PC-3 (cell line): ENCODE measurements around the gene CMBL. TPM values are rescaled to one million over a fixed set of nuclear protein-coding genes. Genes with fewer than 3 reads are reported as not detected.

Experiments
- ATAC-seq: fragments of 200-7000 bp; cut with Tn5 transposase; 2 replicates; pipeline ENCODE4 v1.9.1; 2020; ENCODE audit warnings: mild to moderate bottlenecking, moderate library complexity
- BruUV-seq: library from RNA; stranded (reverse); fragments of 400-500 nt; replicated peaks from 2 replicates; lab custom pipeline; 2021; lab: Mats Ljungman, UMichigan
- CTCF ChIA-PET: fragments of 300-600 bp; sonication (Branson Sonifier 250); formaldehyde crosslinking; loops from one replicate; lab custom pipeline; 2022; ENCODE audit warnings: antibody characterized with exemption; lab: Charles Lee
- POLR2A ChIA-PET: fragments of 300-600 bp; sonication (Branson Sonifier 250); formaldehyde crosslinking; loops from one replicate; lab custom pipeline; 2022; ENCODE audit warnings: antibody characterized with exemption; ENCODE audit not compliant: unreplicated experiment; lab: Charles Lee
- DNase-seq: peaks from one replicate; pipeline ENCODE4 v3.0.0-alpha.2; 2015
- H2AFZ ChIP-seq: fragments of 300-600 bp; sonication (generic); 2 replicates; pipeline ENCODE4 v1.6.0; 2016; ENCODE audit warnings: antibody characterized with exemption, low read length
- H3F3A ChIP-seq: fragments of 300-600 bp; sonication (generic); one replicate; pipeline ENCODE4 v1.6.0; 2017; ENCODE audit warnings: antibody characterized with exemption, low read length, control low read depth, mild to moderate bottlenecking; ENCODE audit not compliant: unreplicated experiment
- H3K27ac ChIP-seq: fragments of 300-600 bp; sonication (generic); 2 replicates; pipeline ENCODE4 v1.5.1; 2016; ENCODE audit warnings: mild to moderate bottlenecking, low read length
- H3K27me3 ChIP-seq: fragments of 300-600 bp; sonication (generic); 2 replicates; pipeline ENCODE4 v1.6.1; 2016; ENCODE audit warnings: low read length, mixed read lengths
- H3K36me3 ChIP-seq: fragments of 300-600 bp; sonication (generic); 2 replicates; pipeline ENCODE4 v1.6.1; 2016; ENCODE audit warnings: low read depth, mixed run types, low read length, mixed read lengths
- H3K4me1 ChIP-seq: fragments of 300-600 bp; sonication (generic); 2 replicates; pipeline ENCODE4 v1.5.1; 2016; ENCODE audit warnings: low read length; ENCODE audit not compliant: insufficient read depth
- H3K4me2 ChIP-seq: fragments of 300-600 bp; sonication (generic); 2 replicates; pipeline ENCODE4 v1.6.0; 2016; ENCODE audit warnings: low read length
- H3K4me3 ChIP-seq: fragments of 300-600 bp; sonication (generic); 2 replicates; pipeline ENCODE4 v1.5.1; 2016; ENCODE audit warnings: mild to moderate bottlenecking, low read length, mixed read lengths
- H3K79me2 ChIP-seq: fragments of 300-600 bp; sonication (generic); 2 replicates; pipeline ENCODE4 v1.6.1; 2017; ENCODE audit warnings: low read length, mixed read lengths
- H3K9ac ChIP-seq: fragments of 300-600 bp; sonication (generic); 2 replicates; pipeline ENCODE4 v1.6.0; 2016; ENCODE audit warnings: mild to moderate bottlenecking, low read length
- H3K9me2 ChIP-seq: fragments of 300-600 bp; sonication (generic); replicated peaks from 2 replicates; pipeline ENCODE4 v1.6.1; 2016; ENCODE audit warnings: mixed run types, low read length, mixed read lengths
- H3K9me3 ChIP-seq: fragments of 300-600 bp; sonication (generic); 2 replicates; pipeline ENCODE4 v1.6.1; 2016; ENCODE audit warnings: low read length, mixed read lengths
- H4K20me1 ChIP-seq: fragments of 300-600 bp; sonication (generic); 2 replicates; pipeline ENCODE4 v1.6.1; 2016; ENCODE audit warnings: low read length, mixed read lengths
- EZH2 ChIP-seq: fragments of 300-600 bp; sonication (generic); IDR thresholded peaks from one replicate; pipeline ENCODE4 v1.6.1; 2017; ENCODE audit warnings: antibody characterized with exemption, mild to moderate bottlenecking, low read length; ENCODE audit not compliant: unreplicated experiment
- EZH2phosphoT487 ChIP-seq: fragments of 300-600 bp; sonication (generic); IDR thresholded peaks from 2 replicates; pipeline ENCODE4 v1.6.1; 2018; ENCODE audit warnings: mild to moderate bottlenecking, antibody characterized with exemption, low read length, borderline replicate concordance
- intact Hi-C: fragments of 100-400 bp; cut with micrococcal nuclease; formaldehyde crosslinking; loops from 2 replicates; pipeline ENCODE4 v1.9.0; 2023
- total RNA-seq: library from RNA; depleted of rRNA; stranded (reverse); fragments of >200 nt; gene quantifications from 2 replicates; pipeline ENCODE4 v1.2.3, GENCODE V29; 2014
- TF ChIP-seq, protein P1 (sequence below): fragments of 300-600 bp; sonication (generic); conservative IDR thresholded peaks from 2 replicates; pipeline ENCODE4 v1.5.1; 2017; ENCODE audit warnings: antibody characterized with exemption, low read depth, mild to moderate bottlenecking, low read length

Gene CMBL
- total RNA-seq, 1 experiment from 2014 or later, result 35.7 TPM

DNA sequence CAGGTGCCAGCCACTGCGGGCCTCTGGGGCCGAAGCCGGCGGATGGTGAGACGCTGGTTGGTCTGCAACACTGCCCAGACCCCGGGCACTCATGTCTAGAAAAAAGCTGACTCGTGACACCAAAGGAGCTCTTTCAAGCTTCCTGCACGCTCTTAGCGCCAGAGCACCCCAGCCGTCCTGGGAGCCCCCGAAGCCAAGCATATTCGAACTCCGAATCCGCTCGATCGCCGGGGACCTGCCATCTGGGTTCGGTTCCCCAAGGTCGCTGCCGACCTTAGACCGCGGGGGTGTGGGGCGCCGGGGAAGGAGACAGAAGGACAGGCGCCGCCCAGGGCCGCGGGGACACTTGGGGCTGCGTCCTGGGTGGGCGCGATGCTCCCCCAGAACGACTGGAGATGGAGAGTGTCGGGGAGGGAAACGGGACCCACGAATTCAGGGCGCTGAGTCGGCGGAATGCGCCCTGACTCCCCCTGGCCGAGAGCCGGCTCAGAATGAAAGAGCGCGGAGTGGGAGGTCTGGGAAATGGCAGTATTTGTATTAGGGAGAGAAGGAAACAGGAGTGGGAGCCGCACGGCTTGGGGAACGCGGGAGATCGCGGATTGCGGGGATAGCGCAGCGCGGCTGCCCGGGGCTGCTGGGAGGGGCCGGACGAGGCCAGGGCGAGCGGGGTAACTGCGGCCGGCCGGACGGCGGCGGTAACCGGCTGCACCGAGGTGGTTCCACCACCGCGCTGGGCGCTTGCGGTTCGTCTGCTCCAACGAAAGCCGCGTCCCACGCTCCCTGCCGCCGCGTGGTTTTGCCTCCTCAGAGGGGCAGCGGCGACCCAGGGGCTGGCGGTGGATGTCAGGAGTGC lies 25.7 kb upstream of the CMBL start:
- Histone ChIP-seq H3K9me3 (no peaks in the 10 kb centered on the region), H3K27me3 (no peaks in the 10 kb centered on the region), H3K9me2 (no peaks in the 10 kb centered on the region; the same call in 1 of the 2 replicates), H3K27ac (no peak overlapping the region), H3K36me3 (no peaks in the 10 kb centered on the region), H3K9ac (peak overlapping the region; percentile 12), H3K79me2 (no peaks in the 10 kb centered on the region), H3K4me1 (peaks cover 30% of the 10 kb centered on the region), H2AFZ (peak overlapping the region; percentile 93), H3F3A (no peaks in the 10 kb centered on the region), H4K20me1 (no peaks in the 10 kb centered on the region), H3K4me3 (peak overlapping the region; percentile 66), H3K4me2 (peak overlapping the region; percentile 83)
- intact Hi-C loops, result no loop called here
- no TSS peak for BruUV-seq
- POLR2A ChIA-PET, result no interaction called here
- ATAC-seq (peak; percentile 71), DNase-seq (peak; percentile 52)
- CTCF ChIA-PET, result no interaction called here
- TF ChIP-seq EZH2phosphoT487 (no peak), EZH2 (no peak)
- TF ChIP-seq, protein P1, sequence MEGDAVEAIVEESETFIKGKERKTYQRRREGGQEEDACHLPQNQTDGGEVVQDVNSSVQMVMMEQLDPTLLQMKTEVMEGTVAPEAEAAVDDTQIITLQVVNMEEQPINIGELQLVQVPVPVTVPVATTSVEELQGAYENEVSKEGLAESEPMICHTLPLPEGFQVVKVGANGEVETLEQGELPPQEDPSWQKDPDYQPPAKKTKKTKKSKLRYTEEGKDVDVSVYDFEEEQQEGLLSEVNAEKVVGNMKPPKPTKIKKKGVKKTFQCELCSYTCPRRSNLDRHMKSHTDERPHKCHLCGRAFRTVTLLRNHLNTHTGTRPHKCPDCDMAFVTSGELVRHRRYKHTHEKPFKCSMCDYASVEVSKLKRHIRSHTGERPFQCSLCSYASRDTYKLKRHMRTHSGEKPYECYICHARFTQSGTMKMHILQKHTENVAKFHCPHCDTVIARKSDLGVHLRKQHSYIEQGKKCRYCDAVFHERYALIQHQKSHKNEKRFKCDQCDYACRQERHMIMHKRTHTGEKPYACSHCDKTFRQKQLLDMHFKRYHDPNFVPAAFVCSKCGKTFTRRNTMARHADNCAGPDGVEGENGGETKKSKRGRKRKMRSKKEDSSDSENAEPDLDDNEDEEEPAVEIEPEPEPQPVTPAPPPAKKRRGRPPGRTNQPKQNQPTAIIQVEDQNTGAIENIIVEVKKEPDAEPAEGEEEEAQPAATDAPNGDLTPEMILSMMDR, result no peak; the same call in 1 of the 2 replicates

DNA sequence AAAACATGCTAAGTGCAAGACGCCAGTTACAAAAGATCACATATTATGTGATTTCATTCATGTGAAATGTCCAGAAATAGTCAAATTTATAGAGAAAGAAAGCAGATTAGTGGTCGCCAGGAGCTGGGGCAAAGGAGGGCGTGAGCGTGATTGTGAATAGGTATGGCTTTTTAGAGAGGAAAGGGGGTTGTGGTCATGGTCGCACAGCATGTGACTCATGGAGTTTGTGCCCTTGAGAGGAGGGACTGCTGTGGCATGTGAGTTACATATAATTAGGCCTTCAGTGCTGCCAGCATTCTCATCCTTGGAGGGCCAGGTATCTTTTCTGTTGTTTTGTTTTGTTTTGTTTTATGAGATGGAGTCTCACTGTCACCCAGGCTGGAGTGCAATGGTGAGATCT lies 24.6 kb upstream of the CMBL start:
- ChIA-PET POLR2A (no interaction called here), CTCF (no interaction called here)
- no peak for ATAC-seq

More for the DNA sequence above, 24.6 kb upstream of the CMBL start:
- no peaks in the 10 kb centered on the region for H3K36me3 ChIP-seq
- intact Hi-C loops, result no loop called here
- no peak overlapping the region for H3K4me3 ChIP-seq
- H3K4me1 ChIP-seq, result peaks cover 35% of the 10 kb centered on the region
- TF ChIP-seq, protein P1, result no peak
- TF ChIP-seq EZH2, result no peak
- TF ChIP-seq EZH2phosphoT487, result no peak
- no peak overlapping the region for H3K9ac ChIP-seq
- H4K20me1 ChIP-seq, result no peaks in the 10 kb centered on the region
- no peak overlapping the region for H2AFZ ChIP-seq
- DNase-seq, result no peak
- no peaks in the 10 kb centered on the region for H3F3A ChIP-seq
- H3K79me2 ChIP-seq, result no peaks in the 10 kb centered on the region
- no peak overlapping the region for H3K27ac ChIP-seq
- H3K27me3 ChIP-seq, result no peaks in the 10 kb centered on the region
- no peaks in the 10 kb centered on the region for H3K9me3 ChIP-seq
- H3K4me2 ChIP-seq, result no peak overlapping the region
- no TSS peak for BruUV-seq
- no peaks in the 10 kb centered on the region for H3K9me2 ChIP-seq
